Measurements from ENCODE around the gene GRK6.

GRK6 gene

DNA sequence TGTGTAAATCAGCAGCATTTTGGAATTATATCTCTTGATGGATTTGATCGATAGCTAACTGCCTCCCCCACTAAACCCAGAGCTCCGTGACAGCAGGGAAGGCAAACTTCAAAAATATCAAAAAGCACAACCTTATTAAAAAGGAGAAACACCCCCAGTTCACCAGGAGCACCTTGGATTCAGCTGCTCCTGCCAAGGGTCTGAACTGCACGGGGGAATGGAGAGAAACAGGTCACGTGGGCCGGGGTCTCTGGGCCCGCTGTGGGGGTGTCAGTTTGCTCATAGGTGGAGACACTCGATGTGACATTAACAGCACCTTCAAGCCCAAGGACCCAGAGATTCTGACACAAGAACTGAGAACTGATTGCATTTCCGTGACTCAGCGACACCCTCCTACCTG, 43.3 kb upstream of the GRK6 start:
- Histone ChIP-seq H3K36me3 (no peaks in the 10 kb centered on the region), H3K27me3 (peaks cover 0 to 61% of the 10 kb centered on the region in 2 donors), H3K27ac (no peak overlapping the region), H3K4me3 (no peak overlapping the region), H3K9me3 (no peaks in the 10 kb centered on the region), H3K4me1 (no peaks in the 10 kb centered on the region)
- intact Hi-C loops (cut with DNase I; ENCODE audit: low total_unique reads), result no loop called here
- TF ChIP-seq CTCF (IDR thresholded peaks at IDR 0.05), result no peak
- no peak for DNase-seq

- no peak for TF ChIP-seq CTCF (IDR thresholded peaks at IDR 0.05)
- H3K4me1 ChIP-seq, result peaks cover 0 to 1% (median 0%) of the 10 kb centered on the region in 4 donors
- no peak within 1 kb of the TSS for H3K4me3 ChIP-seq
- intact Hi-C loops (cut with DNase I; ENCODE audit: low total_unique reads), result no loop called here
- no peak within 1 kb of the TSS for H3K27ac ChIP-seq
- peaks cover 0 to 71% of the 10 kb centered on the region in 2 donors for H3K27me3 ChIP-seq
- DNase-seq, result no peak
- no peaks in the 10 kb centered on the region for H3K36me3 ChIP-seq
- H3K9me3 ChIP-seq, result no peaks in the 10 kb centered on the region
Measured at GRCh38 chr5:177384134-177384533, 42.3 kb upstream of the GRK6 start, which contains the start of gene SLC34A1. SLC34A1 (plus strand) TSS chr5:177384434; CDS start chr5:177385742, 1,308 bp downstream.

DNA sequence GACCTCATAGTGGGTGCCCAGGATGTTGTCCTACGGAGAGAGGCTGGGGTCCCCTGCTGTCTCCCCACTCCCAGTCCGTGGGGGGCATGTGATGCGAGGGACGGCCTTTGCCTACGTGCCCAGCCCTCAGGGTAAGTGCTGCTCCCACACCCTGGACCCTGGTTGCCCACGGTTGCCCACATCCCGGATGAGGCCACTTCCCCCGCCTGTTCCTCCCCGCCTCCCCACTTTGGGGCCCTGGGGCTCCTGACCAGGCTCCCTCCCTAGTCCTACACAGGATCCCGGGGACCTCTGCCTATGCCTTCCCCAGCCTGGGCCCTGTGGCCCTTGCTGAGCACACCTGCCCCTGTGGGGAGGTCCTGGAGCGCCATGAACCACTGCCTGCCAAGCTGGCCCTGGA, 40.8 kb upstream of the GRK6 start:
- Histone ChIP-seq H3K36me3 (no peaks in the 10 kb centered on the region), H3K27me3 (peaks cover 0 to 77% of the 10 kb centered on the region in 2 donors), H3K4me1 (peaks cover 0 to 6% (median 0%) of the 10 kb centered on the region in 4 donors), H3K9me3 (no peaks in the 10 kb centered on the region), H3K27ac (no peak overlapping the region), H3K4me3 (no peak overlapping the region)
- no peak for TF ChIP-seq CTCF (IDR thresholded peaks at IDR 0.05)
- no peak for DNase-seq
- intact Hi-C loops (cut with DNase I; ENCODE audit: low total_unique reads), result no loop called here

DNA sequence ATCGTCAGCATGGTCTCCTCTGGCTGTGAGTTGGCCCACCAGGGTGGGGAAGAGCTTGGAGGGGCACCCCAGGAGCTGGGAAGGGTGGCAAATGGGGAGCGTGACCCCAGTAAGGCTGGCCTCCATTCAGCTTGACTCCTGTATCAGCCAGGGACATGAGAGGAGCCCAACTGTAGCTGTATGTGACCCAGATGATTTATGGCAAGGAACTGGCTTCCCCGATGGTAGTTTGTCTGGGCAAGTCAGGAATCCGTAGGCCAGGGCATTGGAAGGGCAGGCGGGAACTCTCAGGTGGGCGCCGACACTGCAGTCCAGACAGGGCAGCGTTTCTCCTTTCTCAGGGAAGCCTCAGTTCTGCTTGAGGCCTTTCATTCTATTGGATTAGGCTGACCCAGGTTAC, 39.9 kb upstream of the GRK6 start:
- no peak for DNase-seq
- no peaks in the 10 kb centered on the region for H3K36me3 ChIP-seq
- intact Hi-C loops (cut with DNase I; ENCODE audit: low total_unique reads), result no loop called here
- H3K27me3 ChIP-seq, result peaks cover 0 to 69% of the 10 kb centered on the region in 2 donors
- no peaks in the 10 kb centered on the region for H3K9me3 ChIP-seq
- H3K4me1 ChIP-seq, result peaks cover 0 to 6% (median 0%) of the 10 kb centered on the region in 4 donors
- H3K27ac ChIP-seq, result no peak overlapping the region
- H3K4me3 ChIP-seq, result no peak overlapping the region
- no peak for TF ChIP-seq CTCF (IDR thresholded peaks at IDR 0.05)

DNA sequence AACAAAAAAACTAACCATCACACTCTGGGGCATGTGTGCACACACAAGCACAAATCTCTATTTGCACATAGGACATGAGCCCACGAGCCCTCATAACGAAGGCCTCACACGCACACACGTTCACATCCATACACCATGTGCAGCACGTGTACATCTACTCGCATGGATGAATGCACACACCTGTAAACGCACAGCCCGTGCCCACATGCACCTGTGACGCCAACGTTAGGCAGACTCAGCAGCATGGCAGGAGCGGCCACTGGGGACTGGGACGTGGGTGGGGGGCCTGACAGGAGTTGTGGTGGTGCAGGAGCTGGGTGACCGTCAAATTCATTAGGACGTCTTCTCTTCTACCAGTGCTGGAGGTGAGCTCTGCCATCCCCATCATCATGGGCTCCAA, 39.1 kb upstream of the GRK6 start:
- peaks cover 0 to 66% of the 10 kb centered on the region in 2 donors for H3K27me3 ChIP-seq
- no peak for DNase-seq
- no peak overlapping the region for H3K27ac ChIP-seq
- TF ChIP-seq CTCF (IDR thresholded peaks at IDR 0.05), result no peak
- H3K9me3 ChIP-seq, result no peaks in the 10 kb centered on the region
- intact Hi-C loops (cut with DNase I; ENCODE audit: low total_unique reads), result no loop called here
- H3K4me1 ChIP-seq, result peaks cover 0 to 6% (median 0%) of the 10 kb centered on the region in 4 donors
- no peaks in the 10 kb centered on the region for H3K36me3 ChIP-seq
- H3K4me3 ChIP-seq, result no peak overlapping the region

DNA sequence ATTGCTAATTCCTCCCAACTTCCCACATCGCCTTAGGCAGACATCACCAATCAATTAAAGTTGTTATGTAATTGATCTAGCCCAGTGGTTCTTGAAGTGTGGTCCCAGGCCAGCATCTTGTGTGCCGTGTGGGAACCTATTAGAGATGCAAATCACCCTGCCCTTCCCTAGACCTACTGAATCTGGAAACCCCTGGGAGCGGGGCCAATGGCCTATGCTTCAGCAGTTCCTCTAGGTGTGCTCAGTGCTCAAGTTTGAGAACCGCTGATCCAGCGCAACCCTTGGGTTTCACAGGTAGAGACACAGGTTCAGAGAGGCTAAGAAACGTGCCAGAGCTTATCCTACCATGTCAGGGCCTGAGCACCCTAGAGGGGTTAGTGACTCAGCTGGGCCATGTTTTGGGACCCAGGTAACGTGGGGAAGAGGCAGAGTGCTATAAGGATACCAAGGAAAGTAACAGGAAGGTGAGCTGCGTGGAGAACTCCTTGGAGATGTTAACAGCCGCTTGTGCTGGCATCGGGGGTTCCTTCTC, 37.9 kb upstream of the GRK6 start:
- Histone ChIP-seq H3K27ac (no peak overlapping the region), H3K36me3 (no peaks in the 10 kb centered on the region), H3K27me3 (peaks cover 0 to 56% of the 10 kb centered on the region in 2 donors), H3K4me1 (peaks cover 0 to 6% (median 0%) of the 10 kb centered on the region in 4 donors), H3K9me3 (no peaks in the 10 kb centered on the region), H3K4me3 (no peak overlapping the region)
- DNase-seq, result no peak
- intact Hi-C loops (cut with DNase I; ENCODE audit: low total_unique reads), result no loop called here
- no peak for TF ChIP-seq CTCF (IDR thresholded peaks at IDR 0.05)
